Activated naive CD4-positive, alpha-beta T cell treated with anti-CD3 and anti-CD28 coated beads, Interleukin-2, amount 10 ng/mL, durations not matched to agents 7 days and 5 days (primary cell): ENCODE results near the gene DMAP1.

Source experiments
- CTCF ChIA-PET: fragments of 350-600 bp; sonication (Branson Sonifier 250); formaldehyde crosslinking; loops from one replicate; lab custom pipeline; 2021; ENCODE audit warnings: antibody characterized with exemption; lab: Charles Lee
- DNase-seq: peaks from one replicate; pipeline ENCODE4 v3.0.0-alpha.2; 2020
- H3K27ac Mint-ChIP-seq: one replicate; pipeline ENCODE4 v1.8.0; 2021; ENCODE audit warnings: mild to moderate bottlenecking, moderate library complexity, mixed read lengths
- H3K27me3 Mint-ChIP-seq: one replicate; pipeline ENCODE4 v1.8.0; 2021; ENCODE audit warnings: mild to moderate bottlenecking, mixed read lengths
- H3K36me3 Mint-ChIP-seq: one replicate; pipeline ENCODE4 v1.8.0; 2021; ENCODE audit warnings: mixed read lengths
- H3K4me1 Mint-ChIP-seq: one replicate; pipeline ENCODE4 v1.8.0; 2021; ENCODE audit warnings: mixed read lengths
- H3K4me3 Mint-ChIP-seq: one replicate; pipeline ENCODE4 v1.8.0; 2021; ENCODE audit warnings: mild to moderate bottlenecking, moderate library complexity, mixed read lengths
- H3K9me3 Mint-ChIP-seq: one replicate; pipeline ENCODE4 v1.8.0; 2021; ENCODE audit warnings: mixed read lengths

DMAP1 gene

GRCh38 chr1:44266400-44267344 is 53.4 kb downstream of the DMAP1 start:
- peaks cover 20% of the 10 kb centered on the region for H3K4me1 Mint-ChIP-seq

DNA sequence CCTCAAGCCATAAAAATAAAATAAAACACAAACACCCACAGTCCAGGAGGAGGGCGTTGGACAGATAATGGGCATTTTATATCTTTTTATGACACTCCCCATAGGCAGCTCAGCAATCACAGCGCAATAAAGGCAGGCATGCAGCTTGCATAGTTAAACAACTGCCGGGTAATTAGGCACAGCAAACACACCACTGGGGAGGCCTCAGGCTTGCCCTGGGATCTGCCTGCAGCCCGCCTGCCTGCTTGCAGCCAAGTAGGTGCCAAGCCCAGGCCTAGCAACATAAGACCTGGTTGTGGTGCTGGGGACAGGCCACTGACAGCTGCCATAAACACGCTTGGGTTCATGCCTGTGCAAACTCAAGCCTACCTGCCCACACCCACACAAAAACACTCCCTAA is 54.2 kb downstream of the DMAP1 start:
- Mint-ChIP-seq H3K36me3 (no peaks in the 10 kb centered on the region), H3K9me3 (no peaks in the 10 kb centered on the region), H3K4me3 (no peak overlapping the region), H3K27ac (no peak overlapping the region), H3K4me1 (peaks cover 20% of the 10 kb centered on the region), H3K27me3 (no peaks in the 10 kb centered on the region)
- CTCF ChIA-PET: interaction anchor here (0.9 kb wide), 1 partner anchor 50 kb away, joined by 3 read pairs; no protein-coding TSS in a partner anchor
- no peak for DNase-seq

More at GRCh38 chr1:44266400-44267344, 53.4 kb downstream of the DMAP1 start:
- no peaks in the 10 kb centered on the region for H3K27me3 Mint-ChIP-seq
- H3K27ac Mint-ChIP-seq: no peak overlapping the region
- no peak overlapping the region for H3K4me3 Mint-ChIP-seq
- no peak for DNase-seq
- no peaks in the 10 kb centered on the region for H3K36me3 Mint-ChIP-seq
- no peaks in the 10 kb centered on the region for H3K9me3 Mint-ChIP-seq
- CTCF ChIA-PET: interaction anchor here (0.9 kb wide), 1 partner anchor 49 kb away, joined by 3 read pairs; no protein-coding TSS in a partner anchor

DNA sequence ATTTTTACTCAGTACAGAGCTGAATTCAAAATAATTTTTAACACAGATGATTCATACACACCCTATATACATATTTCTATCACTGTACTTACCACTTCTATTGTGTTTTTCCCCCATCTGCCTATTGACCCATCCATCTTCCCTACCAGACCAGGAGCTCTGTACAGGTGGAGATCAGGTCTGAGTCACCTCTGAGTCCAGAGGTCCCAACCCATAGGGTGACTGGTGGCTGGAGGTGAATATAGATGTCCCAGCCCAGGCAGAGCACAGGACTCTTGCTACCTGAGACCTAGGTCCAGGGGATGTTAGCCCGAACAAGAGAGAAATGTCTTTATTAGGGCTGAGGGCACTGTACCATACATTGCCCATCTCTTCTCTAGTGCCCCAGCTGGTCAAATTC is 54.8 kb downstream of the DMAP1 start:
- Mint-ChIP-seq H3K4me1 (peaks cover 20% of the 10 kb centered on the region), H3K27me3 (no peaks in the 10 kb centered on the region), H3K27ac (no peak overlapping the region), H3K9me3 (no peaks in the 10 kb centered on the region), H3K36me3 (no peaks in the 10 kb centered on the region), H3K4me3 (no peak overlapping the region)
- no peak for DNase-seq
- CTCF ChIA-PET: no interaction called here
